ENCODE results near the gene SEMG2.

Gene SEMG2

GRCh38 chr20:45258259-45258658, 37.1 kb downstream of the SEMG2 start:
- no peak overlapping the region for H3K4me3 ChIP-seq (replicated peaks; ENCODE audit: low read depth, low read length)
- DNase-seq (ENCODE audit: extremely low read depth, low read depth): no peak
- TF ChIP-seq CTCF (IDR thresholded peaks at IDR 0.05; ENCODE audit: low read depth, low read length, missing control alignments): no peak

GRCh38 chr20:45258664-45259063, 37.5 kb downstream of the SEMG2 start:
- H3K4me3 ChIP-seq (replicated peaks; ENCODE audit: low read depth, low read length): no peak overlapping the region

DNA sequence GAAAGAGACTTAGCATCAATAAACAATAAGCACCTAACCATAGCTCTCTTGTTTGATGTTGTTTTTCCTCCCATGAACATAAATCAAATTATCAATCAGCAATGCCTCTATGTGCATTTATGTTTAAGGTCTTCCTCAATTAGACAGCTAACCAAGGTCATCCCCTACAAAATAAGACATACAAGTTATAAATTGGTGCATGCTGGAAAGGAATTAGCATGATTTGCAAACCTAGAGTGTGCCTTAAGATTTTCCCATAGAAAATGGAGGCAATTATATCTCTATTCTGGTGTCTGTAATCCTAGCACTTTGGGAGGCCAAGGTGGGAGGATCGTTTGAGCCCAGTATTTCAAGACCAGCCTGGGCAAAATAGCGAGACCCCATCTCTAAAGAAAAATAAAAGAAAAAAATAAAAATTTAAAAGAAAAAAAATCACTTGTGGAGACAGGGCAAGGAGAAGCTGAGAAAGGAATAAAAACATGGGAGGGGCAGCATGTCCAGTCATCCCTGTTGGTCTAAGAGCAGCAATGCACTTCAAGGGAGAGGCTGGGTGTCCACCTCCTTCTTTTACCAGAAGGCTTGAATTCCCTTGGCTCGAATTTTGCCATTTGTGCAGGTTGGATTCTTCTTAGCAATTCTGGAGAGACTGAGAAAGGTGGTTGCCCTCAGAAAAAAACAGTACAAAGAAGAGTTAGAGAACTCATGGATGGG, 42.5 kb downstream of the SEMG2 start:
- no peak overlapping the region for H3K4me3 ChIP-seq (replicated peaks; ENCODE audit: low read depth, low read length)
- no peak for DNase-seq (ENCODE audit: extremely low read depth, low read depth)
- no peak for TF ChIP-seq CTCF (IDR thresholded peaks at IDR 0.05; ENCODE audit: low read depth, low read length, missing control alignments)

More at GRCh38 chr20:45258664-45259063, 37.5 kb downstream of the SEMG2 start:
- no peak for TF ChIP-seq CTCF (IDR thresholded peaks at IDR 0.05; ENCODE audit: low read depth, low read length, missing control alignments)
- DNase-seq (ENCODE audit: extremely low read depth, low read depth): no peak

DNA sequence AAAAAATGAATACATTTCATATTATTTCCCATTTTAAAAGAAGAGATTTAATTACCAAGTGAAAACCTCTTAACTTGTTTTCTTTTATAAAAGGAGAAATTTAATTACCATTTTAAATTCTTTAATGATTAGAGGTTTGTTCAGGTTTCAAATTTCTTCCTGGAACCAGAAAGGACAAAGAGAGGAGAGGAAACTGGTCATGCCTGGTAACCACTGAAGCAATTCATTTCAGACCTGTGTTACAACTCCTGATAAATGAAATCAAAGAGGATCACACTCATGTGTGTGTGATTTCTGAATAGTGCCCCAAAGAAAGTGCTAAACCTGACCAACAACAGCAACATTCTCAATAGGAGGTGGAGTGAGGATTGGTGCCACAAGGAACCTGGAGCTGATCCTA, 45.8 kb downstream of the SEMG2 start:
- DNase-seq (ENCODE audit: extremely low read depth, low read depth): no peak
- no peak overlapping the region for H3K4me3 ChIP-seq (replicated peaks; ENCODE audit: low read depth, low read length)
- TF ChIP-seq CTCF (IDR thresholded peaks at IDR 0.05; ENCODE audit: low read depth, low read length, missing control alignments): no peak

DNA sequence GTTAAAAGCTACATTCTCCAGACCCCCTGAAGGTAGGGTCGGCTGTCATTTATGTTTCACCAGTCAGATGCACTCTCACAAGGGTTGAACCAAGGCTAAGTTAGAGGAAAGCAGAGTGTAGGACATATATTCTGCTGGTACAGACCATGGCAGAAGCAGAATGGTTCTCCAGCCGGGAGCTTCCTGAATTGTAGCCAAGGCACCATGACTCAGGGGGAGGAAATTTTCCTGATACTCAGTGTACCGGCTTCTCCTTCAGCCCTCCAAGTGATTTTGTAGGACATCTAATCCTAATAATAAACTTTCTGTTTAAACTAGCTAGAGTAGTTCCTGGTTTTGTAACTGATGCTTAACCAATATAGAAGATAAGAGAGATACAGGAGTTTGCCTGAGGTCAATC, 47.4 kb downstream of the SEMG2 start:
- no peak overlapping the region for H3K4me3 ChIP-seq (replicated peaks; ENCODE audit: low read depth, low read length)
- no peak for TF ChIP-seq CTCF (IDR thresholded peaks at IDR 0.05; ENCODE audit: low read depth, low read length, missing control alignments)
- no peak for DNase-seq (ENCODE audit: extremely low read depth, low read depth)

- no peak overlapping the region for H3K4me3 ChIP-seq (replicated peaks; ENCODE audit: low read depth, low read length)
- TF ChIP-seq CTCF (IDR thresholded peaks at IDR 0.05; ENCODE audit: low read depth, low read length, missing control alignments): no peak
- no peak for DNase-seq (ENCODE audit: extremely low read depth, low read depth)
Measured at GRCh38 chr20:45269056-45269455, 47.9 kb downstream of the SEMG2 start.

Data from HFF-Myc (cell line).